Neuron (in vitro differentiated cells): ENCODE measurements around the gene HNRNPLL.
A peak's percentile ranks its signal among the peaks of the same experiment; 100 is the strongest.

Experiments used
- H2AFZ ChIP-seq: one replicate; pipeline ENCODE4 v1.6.1; 2013; ENCODE audit warnings: low read depth, mild to moderate bottlenecking, inconsistent platforms, low read length, moderate library complexity
- H3K27me3 ChIP-seq: one replicate; pipeline ENCODE4 v1.6.1; 2013; ENCODE audit warnings: low read length; ENCODE audit not compliant: insufficient read depth
- H3K36me3 ChIP-seq: one replicate; pipeline ENCODE4 v1.6.1; 2013; ENCODE audit warnings: low read length; ENCODE audit not compliant: insufficient read depth
- H3K4me1 ChIP-seq: one replicate; pipeline ENCODE4 v1.6.1; 2013; ENCODE audit warnings: low read length; ENCODE audit not compliant: insufficient read depth
- H3K4me3 ChIP-seq: 2 replicates; pipeline ENCODE4 v1.5.1; 2013; ENCODE audit warnings: mild to moderate bottlenecking, low read length, moderate library complexity
- H3K9me3 ChIP-seq: one replicate; pipeline ENCODE4 v1.6.1; 2013; ENCODE audit warnings: low read length

The HNRNPLL gene

GRCh38 chr2:38535404-38535743 is 67.4 kb downstream of the HNRNPLL start:
- Histone ChIP-seq H3K27me3 (peaks cover 8% of the 10 kb centered on the region), H2AFZ (no peak overlapping the region)

GRCh38 chr2:38534746-38535403 is 67.9 kb downstream of the HNRNPLL start:
- Histone ChIP-seq H3K4me3 (no peak overlapping the region), H3K36me3 (no peaks in the 10 kb centered on the region), H2AFZ (no peak overlapping the region), H3K27me3 (peaks cover 8% of the 10 kb centered on the region), H3K4me1 (no peaks in the 10 kb centered on the region), H3K9me3 (no peaks in the 10 kb centered on the region)

More at GRCh38 chr2:38535404-38535743, 67.4 kb downstream of the HNRNPLL start:
- Histone ChIP-seq H3K4me3 (no peak overlapping the region), H3K9me3 (no peaks in the 10 kb centered on the region), H3K4me1 (no peaks in the 10 kb centered on the region), H3K36me3 (no peaks in the 10 kb centered on the region)

GRCh38 chr2:38533757-38534545 is 68.8 kb downstream of the HNRNPLL start:
- peaks cover 11% of the 10 kb centered on the region for H3K27me3 ChIP-seq
- no peaks in the 10 kb centered on the region for H3K36me3 ChIP-seq
- H3K9me3 ChIP-seq, result no peaks in the 10 kb centered on the region

GRCh38 chr2:38533180-38533579 is 69.5 kb downstream of the HNRNPLL start:
- Histone ChIP-seq H2AFZ (no peak overlapping the region), H3K4me3 (no peak overlapping the region), H3K36me3 (no peaks in the 10 kb centered on the region), H3K9me3 (no peaks in the 10 kb centered on the region), H3K4me1 (no peaks in the 10 kb centered on the region), H3K27me3 (peaks cover 14% of the 10 kb centered on the region)

More at GRCh38 chr2:38533757-38534545, 68.8 kb downstream of the HNRNPLL start:
- Histone ChIP-seq H2AFZ (no peak overlapping the region), H3K4me3 (no peak overlapping the region), H3K4me1 (no peaks in the 10 kb centered on the region)

GRCh38 chr2:38532366-38532765 is 70.4 kb downstream of the HNRNPLL start:
- H3K4me3 ChIP-seq, result no peak overlapping the region
- no peak overlapping the region for H2AFZ ChIP-seq

GRCh38 chr2:38529208-38529607 is 73.5 kb downstream of the HNRNPLL start:
- Histone ChIP-seq H2AFZ (no peak overlapping the region), H3K27me3 (peaks cover 21% of the 10 kb centered on the region), H3K9me3 (no peaks in the 10 kb centered on the region), H3K4me3 (no peak overlapping the region), H3K4me1 (peaks cover 2% of the 10 kb centered on the region), H3K36me3 (no peaks in the 10 kb centered on the region)

More at GRCh38 chr2:38532366-38532765, 70.4 kb downstream of the HNRNPLL start:
- peaks cover 16% of the 10 kb centered on the region for H3K27me3 ChIP-seq
- no peaks in the 10 kb centered on the region for H3K9me3 ChIP-seq
- no peaks in the 10 kb centered on the region for H3K36me3 ChIP-seq
- peaks cover 2% of the 10 kb centered on the region for H3K4me1 ChIP-seq

- H3K27me3 ChIP-seq, result peaks cover 21% of the 10 kb centered on the region
- H3K4me3 ChIP-seq, result peak overlapping the region; percentile 49
- no peaks in the 10 kb centered on the region for H3K9me3 ChIP-seq
- H2AFZ ChIP-seq, result peak overlapping the region; percentile 48
- peaks cover 2% of the 10 kb centered on the region for H3K4me1 ChIP-seq
- no peaks in the 10 kb centered on the region for H3K36me3 ChIP-seq
Measured at GRCh38 chr2:38528534-38528933, 74.2 kb downstream of the HNRNPLL start.

GRCh38 chr2:38528008-38528442 is 74.7 kb downstream of the HNRNPLL start:
- Histone ChIP-seq H3K27me3 (peaks cover 21% of the 10 kb centered on the region), H3K4me1 (peaks cover 2% of the 10 kb centered on the region), H3K9me3 (no peaks in the 10 kb centered on the region), H3K36me3 (no peaks in the 10 kb centered on the region), H3K4me3 (peak overlapping the region; percentile 49), H2AFZ (peak overlapping the region; percentile 48)

GRCh38 chr2:38527338-38528007 is 75.3 kb downstream of the HNRNPLL start:
- H3K36me3 ChIP-seq, result no peaks in the 10 kb centered on the region
- peak overlapping the region; percentile 48 for H2AFZ ChIP-seq
- H3K27me3 ChIP-seq, result peaks cover 17% of the 10 kb centered on the region
- H3K4me1 ChIP-seq, result peaks cover 2% of the 10 kb centered on the region
- peak overlapping the region; percentile 49 for H3K4me3 ChIP-seq
- no peaks in the 10 kb centered on the region for H3K9me3 ChIP-seq

GRCh38 chr2:38526195-38526594 is 76.5 kb downstream of the HNRNPLL start:
- Histone ChIP-seq H2AFZ (no peak overlapping the region), H3K27me3 (peaks cover 16% of the 10 kb centered on the region), H3K9me3 (no peaks in the 10 kb centered on the region)

GRCh38 chr2:38524580-38524979 is 78.1 kb downstream of the HNRNPLL start:
- Histone ChIP-seq H3K4me1 (peaks cover 2% of the 10 kb centered on the region), H3K9me3 (no peaks in the 10 kb centered on the region), H3K4me3 (no peak overlapping the region), H2AFZ (no peak overlapping the region), H3K36me3 (no peaks in the 10 kb centered on the region), H3K27me3 (peaks cover 16% of the 10 kb centered on the region)

More at GRCh38 chr2:38526195-38526594, 76.5 kb downstream of the HNRNPLL start:
- peaks cover 2% of the 10 kb centered on the region for H3K4me1 ChIP-seq
- no peak overlapping the region for H3K4me3 ChIP-seq
- H3K36me3 ChIP-seq, result no peaks in the 10 kb centered on the region

GRCh38 chr2:38523728-38524437 is 78.8 kb downstream of the HNRNPLL start:
- Histone ChIP-seq H3K27me3 (peaks cover 13% of the 10 kb centered on the region), H3K4me1 (peaks cover 2% of the 10 kb centered on the region), H3K36me3 (no peaks in the 10 kb centered on the region), H3K9me3 (no peaks in the 10 kb centered on the region), H3K4me3 (no peak overlapping the region), H2AFZ (no peak overlapping the region)
